Caki2 (cell line): Measurements from ENCODE around the gene C17orf58. TPM values are rescaled to one million over a fixed set of nuclear protein-coding genes. Genes with fewer than 3 reads are reported as not detected.
"Not testable (repeated sequence)": the region's sequence is repeated elsewhere in the genome, so short reads cannot be mapped to it uniquely, and the experiment has no call there.

ENCODE experiments used
- DNase-seq: peaks from one replicate; pipeline ENCODE4 v3.0.0-alpha.2; 2015; ENCODE audit warnings: low read depth
- in situ Hi-C: cut with HindIII; loops from 2 replicates; pipeline ENCODE4 v1.10.0; 2016; ENCODE audit warnings: low sequenced_read_pairs, low pct_unique_long_range_greater_than_20kb, mixed read lengths
- total RNA-seq: library from RNA; depleted of rRNA; stranded (reverse); fragments of >200 nt; shearing (Covaris generic); gene quantifications from 2 replicates; pipeline ENCODE4 v1.2.3, GENCODE V29; 2014; ENCODE audit warnings: low replicate concordance; rRNA removed

C17orf58 gene
- total RNA-seq, 1 experiment from 2014 or later = 24.7 TPM

GRCh38 chr17:67976306-67976705 is 20.0 kb downstream of the C17orf58 start:
- in situ Hi-C loops, DNase-seq: not testable (repeated sequence)

DNA sequence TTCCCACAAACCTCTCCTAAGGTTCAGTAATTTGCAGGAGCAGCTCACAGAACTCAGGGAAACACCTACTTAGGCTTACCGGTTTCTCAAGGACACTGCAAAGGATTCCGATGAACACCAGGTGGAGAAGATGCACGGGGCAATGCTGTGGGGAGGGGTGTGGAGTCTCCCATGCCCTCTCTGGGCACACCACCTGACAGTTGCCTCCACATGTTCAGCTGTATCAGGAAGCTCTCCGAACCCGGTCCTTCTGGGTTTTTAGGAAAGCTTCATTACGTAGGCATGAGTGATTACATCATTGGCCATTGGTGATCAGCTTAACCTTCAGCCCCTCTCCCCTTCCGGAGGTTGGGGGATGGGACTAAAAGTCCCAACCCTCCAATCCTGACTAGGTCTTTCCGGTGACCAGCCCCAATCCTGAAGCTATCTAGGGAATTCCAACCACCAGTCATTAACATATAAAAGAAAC is 21.6 kb downstream of the C17orf58 start:
- in situ Hi-C loops = no loop called here
- DNase-seq = no peak

GRCh38 chr17:67974185-67974584 is 22.1 kb downstream of the C17orf58 start:
- DNase-seq = no peak
- in situ Hi-C loops = no loop called here

DNA sequence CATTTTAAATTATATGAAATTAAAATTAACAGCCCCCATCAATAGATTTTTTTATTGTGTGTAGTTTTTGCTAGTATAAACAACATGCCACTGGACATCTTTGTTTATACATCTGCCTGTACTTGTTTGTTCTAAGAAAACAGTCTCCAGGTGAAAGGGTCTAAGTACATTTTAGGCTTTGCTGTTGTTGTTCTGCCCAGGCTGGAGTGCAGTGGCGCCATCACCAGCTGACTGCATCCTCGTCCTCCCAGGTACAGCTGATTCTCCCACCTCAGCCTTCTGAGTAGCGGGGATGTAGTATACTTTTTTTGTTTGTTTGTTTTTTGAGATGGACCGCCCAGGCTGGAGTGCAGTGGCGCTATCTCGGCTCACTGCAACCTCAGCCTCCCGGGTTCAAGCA is 25.5 kb downstream of the C17orf58 start:
- DNase-seq = no peak
- in situ Hi-C loops = no loop called here

DNA sequence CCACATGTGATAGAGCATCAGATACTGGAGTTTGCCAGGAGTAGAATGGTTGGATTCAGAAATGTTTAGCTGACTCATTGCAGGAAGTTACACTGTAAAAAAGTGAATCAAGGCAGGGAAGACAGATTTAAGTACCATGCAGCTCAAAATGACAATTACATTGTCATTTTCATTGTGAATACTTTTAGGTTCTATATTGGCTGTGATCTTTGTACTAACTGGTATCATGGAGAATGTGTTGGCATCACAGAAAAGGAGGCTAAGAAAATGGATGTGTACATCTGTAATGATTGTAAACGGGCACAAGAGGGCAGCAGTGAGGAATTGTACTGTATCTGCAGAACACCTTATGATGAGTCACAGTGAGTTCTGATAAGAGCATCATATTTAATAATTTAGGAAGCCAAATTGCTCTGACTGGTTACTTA is 33.1 kb downstream of the C17orf58 start:
- in situ Hi-C loops = not testable (repeated sequence)
- peak; percentile 77 for DNase-seq

- DNase-seq, in situ Hi-C loops: not testable (repeated sequence)
Observed at GRCh38 chr17:67962156-67962555, 34.1 kb downstream of the C17orf58 start.

GRCh38 chr17:67960276-67960675 is 36.0 kb downstream of the C17orf58 start:
- DNase-seq, in situ Hi-C loops: not testable (repeated sequence)

DNA sequence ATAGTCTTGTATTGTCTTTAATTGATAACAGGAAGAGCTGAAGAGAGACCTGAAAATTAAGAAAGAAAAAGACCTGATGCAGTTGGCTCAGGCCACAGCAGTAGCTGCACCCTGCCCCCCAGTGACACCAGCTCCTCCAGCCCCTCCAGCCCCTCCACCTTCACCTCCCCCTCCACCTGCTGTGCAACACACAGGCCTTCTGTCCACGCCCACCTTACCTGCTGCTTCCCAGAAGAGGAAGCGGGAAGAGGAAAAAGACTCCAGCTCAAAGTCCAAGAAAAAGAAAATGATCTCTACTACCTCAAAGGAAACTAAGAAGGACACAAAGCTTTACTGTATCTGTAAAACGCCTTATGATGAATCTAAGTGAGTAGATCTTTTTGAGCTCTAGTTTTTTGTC is 36.8 kb downstream of the C17orf58 start:
- in situ Hi-C loops = no loop called here
- no peak for DNase-seq

GRCh38 chr17:67950945-67951344 is 45.3 kb downstream of the C17orf58 start:
- in situ Hi-C loops = no loop called here
- DNase-seq = no peak

- in situ Hi-C loops = no loop called here
- DNase-seq = no peak
Observed at GRCh38 chr17:67947325-67947813, 48.9 kb downstream of the C17orf58 start.

DNA sequence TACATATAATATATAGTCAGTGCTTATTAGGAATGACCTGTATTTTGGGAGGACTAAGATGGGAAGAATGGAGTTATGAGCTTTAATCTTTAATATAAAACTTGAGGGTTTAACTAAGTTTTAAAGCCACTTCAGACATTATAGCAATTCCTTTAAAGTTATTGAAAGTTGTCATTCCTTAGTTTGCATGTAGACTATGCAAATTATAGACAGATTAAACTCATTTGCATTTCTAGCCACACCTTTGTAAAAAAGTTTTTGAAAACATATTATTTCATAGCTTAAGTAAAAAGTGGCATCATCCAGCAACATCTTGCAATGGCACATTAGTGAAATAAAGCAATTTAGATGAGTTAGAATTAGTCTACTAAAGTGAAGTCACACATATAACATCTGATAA is 49.8 kb downstream of the C17orf58 start:
- DNase-seq = no peak
- in situ Hi-C loops = no loop called here

DNA sequence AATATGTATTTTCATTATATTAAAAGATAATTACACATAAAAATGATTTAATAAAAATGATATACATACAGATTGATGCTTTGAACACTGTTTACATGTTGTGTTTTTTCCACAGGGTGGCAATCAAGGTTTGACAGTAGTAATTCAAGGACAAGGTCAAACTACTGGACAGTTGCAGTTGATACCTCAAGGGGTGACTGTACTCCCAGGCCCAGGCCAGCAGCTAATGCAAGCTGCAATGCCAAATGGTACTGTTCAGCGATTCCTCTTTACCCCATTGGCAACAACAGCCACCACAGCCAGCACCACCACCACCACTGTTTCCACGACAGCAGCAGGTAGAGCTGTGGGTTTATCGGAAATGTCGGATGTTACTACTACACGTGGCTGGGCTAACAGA is 52.2 kb downstream of the C17orf58 start:
- in situ Hi-C loops = no loop called here

DNA sequence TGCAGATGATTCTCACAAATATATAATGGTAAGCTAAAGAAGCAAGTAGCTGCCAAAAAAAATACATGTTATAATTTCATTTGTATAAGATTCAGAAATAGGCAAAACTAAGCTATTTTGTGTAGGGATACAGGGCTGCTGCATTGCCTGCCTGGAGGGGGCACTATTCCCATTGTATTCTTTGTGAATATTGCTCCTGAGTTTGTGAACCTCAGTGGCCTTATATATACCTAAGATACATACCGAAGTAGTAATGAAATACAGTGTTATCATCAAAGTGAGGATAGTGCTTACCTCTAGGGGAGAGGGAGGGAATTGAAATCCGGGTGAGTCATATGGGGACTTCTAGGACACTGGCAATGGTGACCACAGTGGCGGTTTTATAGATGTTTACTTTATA is 53.5 kb downstream of the C17orf58 start:
- DNase-seq = no peak
- in situ Hi-C loops = no loop called here

More for the DNA sequence above, 52.2 kb downstream of the C17orf58 start:
- no peak for DNase-seq

Other genes with a start within 250 kb of the C17orf58 start
- 7.4 and 29.8 TPM in 2 replicates for gene BPTF, start 171.0 kb downstream of the C17orf58 start, total RNA-seq
- gene KPNA2, start 39.3 kb upstream of the C17orf58 start, total RNA-seq = 111 and 134 TPM in 2 replicates